Gastrocnemius medialis (tissue), 4 donors: ENCODE results near the gene SUV39H2. TPM values are rescaled to one million over a fixed set of nuclear protein-coding genes. Genes with fewer than 3 reads are reported as not detected.
A peak's percentile ranks its signal among the peaks of the same experiment; 100 is the strongest.

Experiments used
- ATAC-seq, 2 donors: fragments of 150-250 bp; one replicate each; pipeline ENCODE4 v1.9.1; 2016
- DNase-seq, 2 donors: peaks; one replicate each; pipeline ENCODE4 v3.0.0-alpha.2; 2019
- H3K27ac ChIP-seq, 4 donors: fragments of 200-600 bp; sonication (generic); 1 replicate in 1 of 4; 2 replicates in 3 of 4; pipeline ENCODE4 v1.5.1; 2016 to 2018; ENCODE audit warnings: mild to moderate bottlenecking in 2 of 4, moderate library complexity in 1 of 4
- H3K27me3 ChIP-seq, 3 donors: fragments of 200-600 bp; sonication (generic) in 2 of 3; 1 replicate in 1 of 3; 2 replicates in 2 of 3; pipeline versions ENCODE4 v1.5.1 to v1.6.0; 2016 to 2019; ENCODE audit warnings: mild to moderate bottlenecking in 1 of 3, moderate library complexity in 1 of 3
- H3K36me3 ChIP-seq, 2 donors: fragments of 200-600 bp; sonication (generic) in 1 of 2; one replicate each; pipeline ENCODE4 v1.5.1; 2017 to 2018
- H3K4me1 ChIP-seq, 2 donors: fragments of 200-600 bp; sonication (generic) in 1 of 2; one replicate each; pipeline ENCODE4 v1.5.1; 2016 to 2017; ENCODE audit warnings: mild to moderate bottlenecking in 2 of 2
- H3K4me3 ChIP-seq, 4 donors: fragments of 200-600 bp; sonication (generic) in 3 of 4; 1 replicate in 1 of 4; 2 replicates in 3 of 4; pipeline ENCODE4 v1.5.1; 2016 to 2019; ENCODE audit warnings: mild to moderate bottlenecking in 2 of 4
- H3K9me3 ChIP-seq, 3 donors: fragments of 200-600 bp; sonication (generic) in 2 of 3; 1 replicate in 1 of 3; 2 replicates in 2 of 3; pipeline ENCODE4 v1.5.1; 2016 to 2019
- CTCF ChIP-seq, 5 experiments: fragments of 450-650 bp in 3 of 5; fragments of 200-600 bp in 2 of 5; sonication (generic) in 2 of 5; IDR thresholded peaks in 4 of 5; conservative IDR thresholded peaks in 1 of 5; 1 replicate in 4 of 5; 2 replicates in 1 of 5; pipeline ENCODE4 v1.5.1; 2016 to 2019; ENCODE audit warnings: antibody characterized with exemption in 5 of 5, mild to moderate bottlenecking in 3 of 5, moderate library complexity in 3 of 5
- POLR2A ChIP-seq, 2 donors: fragments of 450-650 bp; IDR thresholded peaks; one replicate each; pipeline ENCODE4 v1.6.1; 2017; ENCODE audit warnings: antibody characterized with exemption in 2 of 2, mild to moderate bottlenecking in 2 of 2, moderate library complexity in 2 of 2
- in situ Hi-C, 4 donors: fragments of 200-750 bp; cut with MboI; loops; one replicate each; pipeline versions ENCODE4 v1.15.0 to v1.8.0; 2017; ENCODE audit warnings: low sequenced_read_pairs in 4 of 4
- intact Hi-C: fragments of 100-400 bp; cut with DNase I; formaldehyde crosslinking; loops from one replicate; pipeline ENCODE4 v1.15.1; 2023; ENCODE audit warnings: low total_unique reads
- total RNA-seq, 4 donors: library from RNA; depleted of rRNA; stranded (reverse); fragments of >200 nt; gene quantifications; one replicate each; pipeline versions ENCODE4 v1.1.0 to v1.2.3, GENCODE V29; 2016

The SUV39H2 gene
- total RNA-seq = 1 to 10 TPM in 3 of 4 donors, under 1 TPM in 1; 0.71 to 7.4 (median 5.0) TPM

- in situ Hi-C loops (no loop called here), intact Hi-C loops (loop anchor here (1.0 to 5.0 kb wide), 4 partner anchors 40 to 290 kb away; partner anchors contain the start of genes CDNF, DCLRE1C, HSPA14 and MSANTD7)
- H3K9me3 ChIP-seq = no peaks in the 10 kb centered on the region
- TF ChIP-seq POLR2A (IDR thresholded peaks at IDR 0.05) (peak; percentile 87 to 88), CTCF (IDR thresholded peaks at IDR 0.05 in 4 of 5, conservative IDR thresholded peaks at IDR 0.05 in 1 of 5) (peak in 2 of 5 experiments; percentile 5 to 8)
- DNase-seq = peak; percentile 89 to 93
- peaks cover 30 to 34% of the 10 kb centered on the region in 2 donors for H3K4me1 ChIP-seq
- no peaks in the 10 kb centered on the region for H3K36me3 ChIP-seq
- peak within 1 kb of the TSS; percentile 89 to 95 (median 94) for H3K4me3 ChIP-seq
- peak; percentile 85 to 88 for ATAC-seq
- no peaks in the 10 kb centered on the region for H3K27me3 ChIP-seq
- H3K27ac ChIP-seq = peak within 1 kb of the TSS; percentile 97 to 99 (median 99)
Observed at GRCh38 chr10:14878266-14879123, at the start of gene SUV39H2. Gene SUV39H2 (plus strand): TSS chr10:14878866. CDS start chr10:14878889, 23 bp downstream.

- no peak overlapping the region for H3K4me3 ChIP-seq
- no peaks in the 10 kb centered on the region for H3K9me3 ChIP-seq
- H3K36me3 ChIP-seq = peaks cover 0 to 5% of the 10 kb centered on the region in 2 donors
- in situ Hi-C loops = loop anchor here in 2 of 4 donors (25.0 kb wide), 2 partner anchors 129 to 254 kb away; partner anchors contain the start of genes ACBD7 (in 1 of the 2), DCLRE1C (in 1 of the 2), MEIG1 (in 1 of the 2) and RPP38 (in 1 of the 2)
- H3K27me3 ChIP-seq = no peaks in the 10 kb centered on the region
- peak overlapping the region in 1 of 4 donors; percentile 98 for H3K27ac ChIP-seq
- TF ChIP-seq POLR2A (IDR thresholded peaks at IDR 0.05) (no peak), CTCF (IDR thresholded peaks at IDR 0.05 in 4 of 5, conservative IDR thresholded peaks at IDR 0.05 in 1 of 5) (no peak)
- DNase-seq (no peak), ATAC-seq (no peak)
- H3K4me1 ChIP-seq = peaks cover 14 to 15% of the 10 kb centered on the region in 2 donors
- intact Hi-C loops = no loop called here
Observed at GRCh38 chr10:14833106-14833505, 45.6 kb upstream of the SUV39H2 start.

- in situ Hi-C loops (loop anchor here in 2 of 4 donors (25.0 kb wide), 2 partner anchors 126 to 251 kb away; partner anchors contain the start of genes ACBD7 (in 1 of the 2), DCLRE1C (in 1 of the 2), MEIG1 (in 1 of the 2) and RPP38 (in 1 of the 2)), intact Hi-C loops (loop anchor here (2.0 to 5.0 kb wide), 2 partner anchors 261 to 333 kb away; partner anchors contain the start of genes NMT2 and RPP38)
- DNase-seq (no peak), ATAC-seq (no peak)
- Histone ChIP-seq H3K4me1 (peaks cover 22 to 26% of the 10 kb centered on the region in 2 donors), H3K27ac (peak overlapping the region; percentile 92 to 98 (median 96)), H3K4me3 (peak overlapping the region in 1 of 4 donors; percentile 94), H3K27me3 (no peaks in the 10 kb centered on the region), H3K36me3 (peaks cover 0 to 20% of the 10 kb centered on the region in 2 donors), H3K9me3 (no peaks in the 10 kb centered on the region)
- no peak for TF ChIP-seq CTCF (IDR thresholded peaks at IDR 0.05 in 4 of 5, conservative IDR thresholded peaks at IDR 0.05 in 1 of 5)
- no peak for TF ChIP-seq POLR2A (IDR thresholded peaks at IDR 0.05)
Observed at GRCh38 chr10:14836208-14836607, 42.5 kb upstream of the SUV39H2 start.

- Histone ChIP-seq H3K27ac (peak overlapping the region; percentile 92 to 98 (median 96)), H3K9me3 (no peaks in the 10 kb centered on the region), H3K27me3 (no peaks in the 10 kb centered on the region), H3K4me1 (peaks cover 22 to 26% of the 10 kb centered on the region in 2 donors), H3K4me3 (peak overlapping the region; percentile 79 to 98 (median 94)), H3K36me3 (peaks cover 0 to 30% of the 10 kb centered on the region in 2 donors)
- TF ChIP-seq CTCF (IDR thresholded peaks at IDR 0.05 in 4 of 5, conservative IDR thresholded peaks at IDR 0.05 in 1 of 5) (no peak), POLR2A (IDR thresholded peaks at IDR 0.05) (no peak)
- peak; percentile 4 to 10 for ATAC-seq
- DNase-seq = no peak
- intact Hi-C loops (loop anchor here (2.0 to 5.0 kb wide), 2 partner anchors 260 to 332 kb away; partner anchors contain the start of genes NMT2 and RPP38), in situ Hi-C loops (loop anchor here in 2 of 4 donors (25.0 kb wide), 2 partner anchors 125 to 250 kb away; partner anchors contain the start of genes ACBD7 (in 1 of the 2), DCLRE1C (in 1 of the 2), MEIG1 (in 1 of the 2) and RPP38 (in 1 of the 2))
Observed at GRCh38 chr10:14837003-14837756, 41.5 kb upstream of the SUV39H2 start.
